HG02759 (cell line): ENCODE data around the gene RAMP3.
"Not testable (repeated sequence)": the region's sequence is repeated elsewhere in the genome, so short reads cannot be mapped to it uniquely, and the experiment has no call there.

Experiments used
- ATAC-seq: cut with Tn5 transposase; IDR thresholded peaks from one replicate; pipeline ENCODE4 v1.9.1; 2021; ENCODE audit warnings: mild to moderate bottlenecking, moderate library complexity; ENCODE audit not compliant: unreplicated experiment

RAMP3 gene

GRCh38 chr7:45155941-45156340, 1.6 kb upstream of the RAMP3 start:
- ATAC-seq: no peak

GRCh38 chr7:45156516-45157272, 897 bp upstream of the RAMP3 start:
- ATAC-seq: no peak

- no peak for ATAC-seq
Observed at GRCh38 chr7:45157286-45157652, 322 bp upstream of the RAMP3 start.

GRCh38 chr7:45158471-45158870, 880 bp downstream of the RAMP3 start:
- ATAC-seq: no peak

- no peak for ATAC-seq
Observed at GRCh38 chr7:45159296-45159695, 1.7 kb downstream of the RAMP3 start.

GRCh38 chr7:45160417-45160881, 2.9 kb downstream of the RAMP3 start:
- peak; percentile 74 for ATAC-seq

GRCh38 chr7:45161138-45161537, 3.5 kb downstream of the RAMP3 start:
- no peak for ATAC-seq

- no peak for ATAC-seq
Observed at GRCh38 chr7:45161842-45162241, 4.3 kb downstream of the RAMP3 start.

- no peak for ATAC-seq
Observed at GRCh38 chr7:45162311-45162845, 4.8 kb downstream of the RAMP3 start.

GRCh38 chr7:45162943-45163691, 5.5 kb downstream of the RAMP3 start:
- no peak for ATAC-seq

- ATAC-seq: no peak
Observed at GRCh38 chr7:45163692-45164052, 6.1 kb downstream of the RAMP3 start.

GRCh38 chr7:45164271-45164670, 6.7 kb downstream of the RAMP3 start:
- ATAC-seq: not testable (repeated sequence)

- no peak for ATAC-seq
Observed at GRCh38 chr7:45165857-45166256, 8.3 kb downstream of the RAMP3 start.

- no peak for ATAC-seq
Observed at GRCh38 chr7:45171946-45172345, 14.4 kb downstream of the RAMP3 start.

- no peak for ATAC-seq
Observed at GRCh38 chr7:45173596-45174327, 16.2 kb downstream of the RAMP3 start.

- ATAC-seq: no peak
Observed at GRCh38 chr7:45174328-45174610, 16.7 kb downstream of the RAMP3 start.

GRCh38 chr7:45174966-45175765, 17.6 kb downstream of the RAMP3 start:
- no peak for ATAC-seq

GRCh38 chr7:45176091-45176490, 18.5 kb downstream of the RAMP3 start:
- ATAC-seq: no peak

- no peak for ATAC-seq
Observed at GRCh38 chr7:45176886-45177731, 19.5 kb downstream of the RAMP3 start.

GRCh38 chr7:45177801-45178200, 20.2 kb downstream of the RAMP3 start:
- no peak for ATAC-seq
